ENCODE data around the gene ZW10.

DNA sequence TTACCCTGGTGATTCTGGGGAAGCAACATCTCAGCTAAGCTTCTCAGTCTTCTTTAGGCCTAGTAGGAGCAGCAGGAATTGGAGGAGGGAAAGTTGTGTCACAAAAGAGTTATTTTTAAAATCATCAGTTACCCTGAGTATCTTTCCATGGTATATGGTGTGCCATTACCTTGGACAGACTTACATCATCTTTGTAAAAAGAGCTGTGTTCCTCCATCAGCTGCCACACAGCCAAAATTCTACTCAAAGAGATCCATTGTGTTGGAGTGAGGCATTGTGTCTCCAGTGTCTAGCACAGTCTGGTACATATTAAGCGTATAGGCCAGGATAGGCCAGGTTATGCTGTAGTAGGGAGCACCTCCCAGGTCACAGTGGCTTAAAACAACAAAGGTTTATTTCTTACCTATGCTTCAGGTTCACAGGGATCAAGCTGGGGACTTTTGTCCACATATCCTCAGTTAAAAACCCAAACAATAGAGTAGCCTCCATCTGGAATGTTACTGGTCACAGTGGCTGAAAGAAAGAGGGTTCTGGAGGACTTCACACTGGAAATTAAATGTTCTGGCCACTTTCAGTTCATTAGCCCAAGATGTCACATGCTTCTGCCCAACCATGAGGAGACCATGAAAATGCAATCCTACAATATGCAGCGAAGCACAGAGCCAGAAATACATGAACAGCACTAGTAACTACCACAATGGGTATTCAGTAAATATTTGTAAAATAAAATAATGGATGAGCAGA is 57.4 kb downstream of the ZW10 start:
- TF ChIP-seq POLR2AphosphoS5 (IDR thresholded peaks at IDR 0.05; ENCODE audit: low read depth) = no peak
- TF ChIP-seq EZH2 (IDR thresholded peaks at IDR 0.05; ENCODE audit: low read depth, unreplicated experiment) = no peak
- TF ChIP-seq, protein P1, sequence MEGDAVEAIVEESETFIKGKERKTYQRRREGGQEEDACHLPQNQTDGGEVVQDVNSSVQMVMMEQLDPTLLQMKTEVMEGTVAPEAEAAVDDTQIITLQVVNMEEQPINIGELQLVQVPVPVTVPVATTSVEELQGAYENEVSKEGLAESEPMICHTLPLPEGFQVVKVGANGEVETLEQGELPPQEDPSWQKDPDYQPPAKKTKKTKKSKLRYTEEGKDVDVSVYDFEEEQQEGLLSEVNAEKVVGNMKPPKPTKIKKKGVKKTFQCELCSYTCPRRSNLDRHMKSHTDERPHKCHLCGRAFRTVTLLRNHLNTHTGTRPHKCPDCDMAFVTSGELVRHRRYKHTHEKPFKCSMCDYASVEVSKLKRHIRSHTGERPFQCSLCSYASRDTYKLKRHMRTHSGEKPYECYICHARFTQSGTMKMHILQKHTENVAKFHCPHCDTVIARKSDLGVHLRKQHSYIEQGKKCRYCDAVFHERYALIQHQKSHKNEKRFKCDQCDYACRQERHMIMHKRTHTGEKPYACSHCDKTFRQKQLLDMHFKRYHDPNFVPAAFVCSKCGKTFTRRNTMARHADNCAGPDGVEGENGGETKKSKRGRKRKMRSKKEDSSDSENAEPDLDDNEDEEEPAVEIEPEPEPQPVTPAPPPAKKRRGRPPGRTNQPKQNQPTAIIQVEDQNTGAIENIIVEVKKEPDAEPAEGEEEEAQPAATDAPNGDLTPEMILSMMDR (conservative IDR thresholded peaks at IDR 0.05; ENCODE audit: low read depth in 2 of 2) = no peak
- TF ChIP-seq, protein P2, sequence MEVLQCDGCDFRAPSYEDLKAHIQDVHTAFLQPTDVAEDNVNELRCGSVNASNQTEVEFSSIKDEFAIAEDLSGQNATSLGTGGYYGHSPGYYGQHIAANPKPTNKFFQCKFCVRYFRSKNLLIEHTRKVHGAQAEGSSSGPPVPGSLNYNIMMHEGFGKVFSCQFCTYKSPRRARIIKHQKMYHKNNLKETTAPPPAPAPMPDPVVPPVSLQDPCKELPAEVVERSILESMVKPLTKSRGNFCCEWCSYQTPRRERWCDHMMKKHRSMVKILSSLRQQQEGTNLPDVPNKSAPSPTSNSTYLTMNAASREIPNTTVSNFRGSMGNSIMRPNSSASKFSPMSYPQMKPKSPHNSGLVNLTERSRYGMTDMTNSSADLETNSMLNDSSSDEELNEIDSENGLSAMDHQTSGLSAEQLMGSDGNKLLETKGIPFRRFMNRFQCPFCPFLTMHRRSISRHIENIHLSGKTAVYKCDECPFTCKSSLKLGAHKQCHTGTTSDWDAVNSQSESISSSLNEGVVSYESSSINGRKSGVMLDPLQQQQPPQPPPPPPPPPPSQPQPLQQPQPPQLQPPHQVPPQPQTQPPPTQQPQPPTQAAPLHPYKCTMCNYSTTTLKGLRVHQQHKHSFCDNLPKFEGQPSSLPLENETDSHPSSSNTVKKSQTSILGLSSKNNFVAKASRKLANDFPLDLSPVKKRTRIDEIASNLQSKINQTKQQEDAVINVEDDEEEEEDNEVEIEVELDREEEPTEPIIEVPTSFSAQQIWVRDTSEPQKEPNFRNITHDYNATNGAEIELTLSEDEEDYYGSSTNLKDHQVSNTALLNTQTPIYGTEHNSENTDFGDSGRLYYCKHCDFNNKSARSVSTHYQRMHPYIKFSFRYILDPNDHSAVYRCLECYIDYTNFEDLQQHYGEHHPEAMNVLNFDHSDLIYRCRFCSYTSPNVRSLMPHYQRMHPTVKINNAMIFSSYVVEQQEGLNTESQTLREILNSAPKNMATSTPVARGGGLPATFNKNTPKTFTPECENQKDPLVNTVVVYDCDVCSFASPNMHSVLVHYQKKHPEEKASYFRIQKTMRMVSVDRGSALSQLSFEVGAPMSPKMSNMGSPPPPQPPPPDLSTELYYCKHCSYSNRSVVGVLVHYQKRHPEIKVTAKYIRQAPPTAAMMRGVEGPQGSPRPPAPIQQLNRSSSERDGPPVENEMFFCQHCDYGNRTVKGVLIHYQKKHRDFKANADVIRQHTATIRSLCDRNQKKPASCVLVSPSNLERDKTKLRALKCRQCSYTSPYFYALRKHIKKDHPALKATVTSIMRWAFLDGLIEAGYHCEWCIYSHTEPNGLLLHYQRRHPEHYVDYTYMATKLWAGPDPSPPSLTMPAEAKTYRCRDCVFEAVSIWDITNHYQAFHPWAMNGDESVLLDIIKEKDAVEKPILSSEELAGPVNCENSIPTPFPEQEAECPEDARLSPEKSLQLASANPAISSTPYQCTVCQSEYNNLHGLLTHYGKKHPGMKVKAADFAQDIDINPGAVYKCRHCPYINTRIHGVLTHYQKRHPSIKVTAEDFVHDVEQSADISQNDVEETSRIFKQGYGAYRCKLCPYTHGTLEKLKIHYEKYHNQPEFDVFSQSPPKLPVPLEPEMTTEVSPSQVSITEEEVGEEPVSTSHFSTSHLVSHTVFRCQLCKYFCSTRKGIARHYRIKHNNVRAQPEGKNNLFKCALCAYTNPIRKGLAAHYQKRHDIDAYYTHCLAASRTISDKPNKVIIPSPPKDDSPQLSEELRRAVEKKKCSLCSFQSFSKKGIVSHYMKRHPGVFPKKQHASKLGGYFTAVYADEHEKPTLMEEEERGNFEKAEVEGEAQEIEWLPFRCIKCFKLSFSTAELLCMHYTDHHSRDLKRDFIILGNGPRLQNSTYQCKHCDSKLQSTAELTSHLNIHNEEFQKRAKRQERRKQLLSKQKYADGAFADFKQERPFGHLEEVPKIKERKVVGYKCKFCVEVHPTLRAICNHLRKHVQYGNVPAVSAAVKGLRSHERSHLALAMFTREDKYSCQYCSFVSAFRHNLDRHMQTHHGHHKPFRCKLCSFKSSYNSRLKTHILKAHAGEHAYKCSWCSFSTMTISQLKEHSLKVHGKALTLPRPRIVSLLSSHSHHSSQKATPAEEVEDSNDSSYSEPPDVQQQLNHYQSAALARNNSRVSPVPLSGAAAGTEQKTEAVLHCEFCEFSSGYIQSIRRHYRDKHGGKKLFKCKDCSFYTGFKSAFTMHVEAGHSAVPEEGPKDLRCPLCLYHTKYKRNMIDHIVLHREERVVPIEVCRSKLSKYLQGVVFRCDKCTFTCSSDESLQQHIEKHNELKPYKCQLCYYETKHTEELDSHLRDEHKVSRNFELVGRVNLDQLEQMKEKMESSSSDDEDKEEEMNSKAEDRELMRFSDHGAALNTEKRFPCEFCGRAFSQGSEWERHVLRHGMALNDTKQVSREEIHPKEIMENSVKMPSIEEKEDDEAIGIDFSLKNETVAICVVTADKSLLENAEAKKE (CRISPR knock-in tag; IDR thresholded peaks at IDR 0.05) = no peak
- no peak for TF ChIP-seq CREB1 (CRISPR knock-in tag; IDR thresholded peaks at IDR 0.05; ENCODE audit: low read depth)
- no peak for TF ChIP-seq EZH2phosphoT487 (IDR thresholded peaks at IDR 0.05; ENCODE audit: unreplicated experiment)
